Stromal cell of bone marrow (primary cell): ENCODE data around the gene TCEAL9.
A peak's percentile ranks its signal among the peaks of the same experiment; 100 is the strongest.
"Not testable (repeated sequence)": the region's sequence is repeated elsewhere in the genome, so short reads cannot be mapped to it uniquely, and the experiment has no call there.

Experiments
- DNase-seq: peaks from one replicate; pipeline ENCODE4 v3.0.0-alpha.2; 2012; ENCODE audit warnings: low read depth

Gene TCEAL9

GRCh38 chrX:103356130-103356798, at the start of gene TCEAL9:
TSS of gene TCEAL9 (plus strand) at chrX:103356506. CDS start at chrX:103357685, 1,179 bp downstream.
- DNase-seq = peak; percentile 74

- no peak for DNase-seq
Observed at GRCh38 chrX:103309860-103310554, 46.3 kb upstream of the TCEAL9 start.

- peak; percentile 1 for DNase-seq
Observed at GRCh38 chrX:103310555-103311398, 45.5 kb upstream of the TCEAL9 start, which contains the start of gene BEX2. TSS of gene BEX2 (minus strand) at chrX:103310990. CDS start at chrX:103309976, 1,014 bp downstream.

GRCh38 chrX:103311399-103311780, 44.9 kb upstream of the TCEAL9 start:
- no peak for DNase-seq

- peak; percentile 3 for DNase-seq
Observed at GRCh38 chrX:103329991-103330390, 26.3 kb upstream of the TCEAL9 start, which contains the start of gene TCEAL7. TSS of gene TCEAL7 (plus strand) at chrX:103330239. CDS start at chrX:103331404, 1,165 bp downstream.

GRCh38 chrX:103330681-103331288, 25.5 kb upstream of the TCEAL9 start:
- DNase-seq = no peak

GRCh38 chrX:103338663-103339062, 17.6 kb upstream of the TCEAL9 start:
- DNase-seq = no peak

- DNase-seq = peak; percentile 33
Observed at GRCh38 chrX:103343105-103343504, 13.2 kb upstream of the TCEAL9 start.

- no peak for DNase-seq
Observed at GRCh38 chrX:103344606-103345005, 11.7 kb upstream of the TCEAL9 start.

GRCh38 chrX:103347682-103348397, 8.5 kb upstream of the TCEAL9 start:
- no peak for DNase-seq

GRCh38 chrX:103356858-103357257, 552 bp downstream of the TCEAL9 start:
- no peak for DNase-seq

- DNase-seq = no peak
Observed at GRCh38 chrX:103357871-103358270, 1.6 kb downstream of the TCEAL9 start.

GRCh38 chrX:103359605-103360004, 3.3 kb downstream of the TCEAL9 start:
- DNase-seq = not testable (repeated sequence)

- DNase-seq = no peak
Observed at GRCh38 chrX:103360092-103360491, 3.8 kb downstream of the TCEAL9 start.

GRCh38 chrX:103360916-103361315, 4.6 kb downstream of the TCEAL9 start:
- DNase-seq = no peak

GRCh38 chrX:103361798-103362197, 5.5 kb downstream of the TCEAL9 start:
- DNase-seq = no peak

- no peak for DNase-seq
Observed at GRCh38 chrX:103362474-103362873, 6.2 kb downstream of the TCEAL9 start.

GRCh38 chrX:103363046-103363445, 6.7 kb downstream of the TCEAL9 start:
- no peak for DNase-seq

- DNase-seq = no peak
Observed at GRCh38 chrX:103367502-103367901, 11.2 kb downstream of the TCEAL9 start.

GRCh38 chrX:103369479-103369878, 13.2 kb downstream of the TCEAL9 start:
- no peak for DNase-seq

- no peak for DNase-seq
Observed at GRCh38 chrX:103372886-103373285, 16.6 kb downstream of the TCEAL9 start.
